Measurements from ENCODE around the gene SAPCD1. TPM values are rescaled to one million over a fixed set of nuclear protein-coding genes. Genes with fewer than 3 reads are reported as not detected.
A peak's percentile ranks its signal among the peaks of the same experiment; 100 is the strongest.

SAPCD1 gene
- 1 to 10 TPM; 1.7 to 8.9 TPM for total RNA-seq

DNA sequence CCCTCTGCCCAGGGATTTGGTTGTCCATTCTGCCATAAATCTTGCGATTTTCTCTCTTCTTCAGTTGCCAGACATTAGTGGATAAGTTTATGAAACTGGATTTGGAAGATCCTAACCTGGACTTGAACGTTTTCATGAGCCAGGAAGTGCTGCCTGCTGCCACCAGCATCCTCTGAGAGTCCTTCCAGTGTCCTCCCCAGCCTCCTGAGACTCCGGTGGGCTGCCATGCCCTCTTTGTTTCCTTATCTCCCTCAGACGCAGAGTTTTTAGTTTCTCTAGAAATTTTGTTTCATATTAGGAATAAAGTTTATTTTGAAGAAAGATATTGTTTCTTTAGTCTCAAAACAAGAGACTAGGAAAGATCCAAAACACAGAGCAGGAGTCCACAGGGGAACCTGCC is at the start of gene SAPCD1:
Gene SAPCD1 (plus strand): TSS at position 301 of the 400 bp plus-strand sequence. CDS start 399 bp downstream, outside the sequence.
- Histone ChIP-seq H3K36me3 (no peaks in the 10 kb centered on the region), H3K9ac (ENCODE audit: low read depth in 2 of 2, low read length in 2 of 2) (no peak within 1 kb of the TSS)
- intact Hi-C loops (cut with DNase I) = loop anchor here (10.0 kb wide), 1 partner anchor 192 kb away; the partner anchor contains the start of genes NELFE and SKIC2

GRCh38 chr6:31713465-31713864 is 49.0 kb upstream of the SAPCD1 start:
- Histone ChIP-seq H3K36me3 (no peaks in the 10 kb centered on the region), H3K27ac (no peak overlapping the region), H3K9me3 (no peaks in the 10 kb centered on the region), H3K9ac (ENCODE audit: low read depth in 2 of 2, low read length in 2 of 2) (peak overlapping the region in 1 of 2 donors; percentile 69), H3K27me3 (no peaks in the 10 kb centered on the region), H3K4me3 (no peak overlapping the region), H3K4me1 (peaks cover 5% of the 10 kb centered on the region)
- intact Hi-C loops (cut with DNase I) = no loop called here
- no peak for TF ChIP-seq CTCF (IDR thresholded peaks at IDR 0.05)
- DNase-seq = no peak

More for the DNA sequence above, at the start of gene SAPCD1:
- no peak within 1 kb of the TSS for H3K4me3 ChIP-seq
- H3K27ac ChIP-seq = no peak within 1 kb of the TSS
- H3K27me3 ChIP-seq = no peaks in the 10 kb centered on the region
- no peak for TF ChIP-seq CTCF (IDR thresholded peaks at IDR 0.05)
- no peaks in the 10 kb centered on the region for H3K4me1 ChIP-seq
- H3K9me3 ChIP-seq = no peaks in the 10 kb centered on the region
- DNase-seq = no peak

DNA sequence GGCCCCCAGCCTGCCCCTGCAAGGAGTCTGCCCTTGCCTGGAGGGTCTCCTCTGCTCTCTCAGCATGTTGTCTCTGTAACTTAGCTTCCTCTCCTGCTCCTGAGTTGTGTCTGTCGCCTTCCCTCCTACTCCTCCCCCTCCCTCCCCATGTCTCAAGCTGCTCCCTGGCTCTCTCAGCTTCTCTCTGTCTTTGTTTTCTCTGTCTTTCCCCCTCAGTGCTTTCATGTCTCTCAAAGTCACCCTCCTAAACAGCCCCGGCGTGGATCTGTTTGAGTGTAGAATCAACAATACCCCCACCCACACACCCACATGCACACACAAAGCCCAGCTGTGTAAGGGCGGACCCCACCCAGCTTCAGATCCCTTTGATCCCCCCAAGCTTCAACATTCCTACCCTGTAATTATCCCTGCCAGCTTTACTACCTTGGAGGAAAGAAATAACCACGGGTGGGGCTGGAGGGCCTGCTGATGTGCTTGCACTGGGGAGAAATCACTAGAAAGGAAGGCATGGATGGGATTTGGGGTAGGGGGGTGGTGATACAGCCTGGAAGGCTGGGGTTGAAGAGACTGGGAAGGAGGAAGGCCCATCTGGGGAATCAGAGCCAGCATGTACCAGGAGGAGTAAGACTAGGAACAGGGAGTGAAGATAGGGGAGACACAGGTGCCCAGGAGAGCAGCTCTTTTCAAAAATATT is 48.3 kb upstream of the SAPCD1 start:
- Histone ChIP-seq H3K4me3 (no peak overlapping the region), H3K4me1 (peaks cover 5% of the 10 kb centered on the region), H3K36me3 (no peaks in the 10 kb centered on the region), H3K27me3 (no peaks in the 10 kb centered on the region), H3K9me3 (no peaks in the 10 kb centered on the region), H3K9ac (ENCODE audit: low read depth in 2 of 2, low read length in 2 of 2) (peak overlapping the region in 1 of 2 donors; percentile 69), H3K27ac (no peak overlapping the region)
- no peak for DNase-seq
- intact Hi-C loops (cut with DNase I) = no loop called here
- no peak for TF ChIP-seq CTCF (IDR thresholded peaks at IDR 0.05)

DNA sequence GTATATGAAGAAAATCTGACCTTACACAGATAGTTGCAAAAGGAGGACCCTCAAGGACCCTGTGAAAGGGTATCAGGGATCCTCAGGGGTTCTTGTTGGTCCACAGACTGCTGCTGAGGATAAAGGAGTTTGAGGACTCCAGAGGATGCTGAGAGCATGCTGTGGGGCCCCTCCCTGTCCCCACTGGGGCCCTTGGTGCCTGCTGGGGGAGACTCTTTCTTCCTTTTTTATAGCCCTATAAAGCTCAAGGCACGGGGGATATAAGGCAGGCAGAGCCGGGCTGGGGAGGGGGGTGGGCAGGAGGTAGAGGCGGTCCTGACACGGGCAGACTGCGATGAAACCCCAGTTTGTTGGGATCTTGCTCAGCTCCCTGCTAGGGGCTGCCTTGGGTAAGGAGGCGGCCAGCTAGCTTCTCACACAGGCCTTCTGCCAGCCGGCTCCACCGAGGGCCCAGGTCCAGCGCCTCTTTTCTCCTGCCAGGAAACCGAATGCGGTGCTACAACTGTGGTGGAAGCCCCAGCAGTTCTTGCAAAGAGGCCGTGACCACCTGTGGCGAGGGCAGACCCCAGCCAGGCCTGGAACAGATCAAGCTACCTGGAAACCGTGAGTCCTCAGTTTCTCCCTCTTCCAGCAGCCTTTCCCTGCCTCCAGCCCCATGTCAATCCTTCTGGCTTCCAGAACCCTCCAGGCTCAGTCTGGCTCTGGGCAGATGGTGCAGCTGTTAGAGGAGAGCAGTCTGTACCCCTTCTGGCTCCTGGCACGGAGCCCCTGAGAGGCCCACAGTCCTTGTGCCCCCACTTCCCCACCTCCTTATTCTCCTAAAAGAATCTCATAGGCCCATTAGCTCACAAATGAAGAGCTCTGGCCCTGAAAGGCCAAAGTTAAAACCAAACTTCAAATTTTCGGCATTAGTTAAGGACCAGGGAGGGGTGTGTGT is 47.2 kb upstream of the SAPCD1 start, which contains the start of gene LY6G6D:
Gene LY6G6D (plus strand): TSS at position 327 of the 937 bp plus-strand sequence. CDS start 8 bp downstream, at position 335.
- H3K4me3 ChIP-seq = no peak within 1 kb of the TSS
- no peak for TF ChIP-seq CTCF (IDR thresholded peaks at IDR 0.05)
- no peaks in the 10 kb centered on the region for H3K27me3 ChIP-seq
- peak within 1 kb of the TSS in 1 of 2 donors; percentile 69 for H3K9ac ChIP-seq (ENCODE audit: low read depth in 2 of 2, low read length in 2 of 2)
- DNase-seq = no peak
- H3K27ac ChIP-seq = no peak within 1 kb of the TSS
- intact Hi-C loops (cut with DNase I) = no loop called here
- H3K4me1 ChIP-seq = peaks cover 5% of the 10 kb centered on the region
- H3K9me3 ChIP-seq = no peaks in the 10 kb centered on the region
- no peaks in the 10 kb centered on the region for H3K36me3 ChIP-seq

DNA sequence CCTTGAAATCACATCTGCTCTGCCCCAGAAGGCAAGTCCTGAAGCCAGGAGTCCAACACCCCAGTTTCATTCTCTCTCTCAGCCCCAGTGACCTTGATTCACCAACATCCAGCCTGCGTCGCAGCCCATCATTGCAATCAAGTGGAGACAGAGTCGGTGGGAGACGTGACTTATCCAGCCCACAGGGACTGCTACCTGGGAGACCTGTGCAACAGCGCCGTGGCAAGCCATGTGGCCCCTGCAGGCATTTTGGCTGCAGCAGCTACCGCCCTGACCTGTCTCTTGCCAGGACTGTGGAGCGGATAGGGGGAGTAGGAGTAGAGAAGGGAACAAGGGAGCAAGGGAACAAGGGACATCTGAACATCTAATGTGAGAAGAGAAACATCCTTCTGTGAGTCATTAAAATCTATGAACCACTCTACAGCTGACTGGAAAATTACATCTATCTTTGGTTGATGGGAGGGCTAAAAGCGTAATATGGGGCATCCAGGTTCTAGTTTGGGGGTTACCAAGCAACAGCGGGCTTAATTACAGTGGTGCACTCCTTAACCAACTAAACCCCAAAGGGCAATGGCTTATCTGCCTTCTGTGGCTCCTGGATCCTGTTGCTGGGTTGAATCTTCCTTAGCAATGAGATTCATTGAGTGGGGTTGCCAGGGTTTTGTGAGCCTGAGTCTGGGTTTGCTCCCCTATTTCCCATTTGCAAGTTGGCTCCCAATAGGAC is 44.8 kb upstream of the SAPCD1 start:
- H3K36me3 ChIP-seq = no peaks in the 10 kb centered on the region
- H3K4me3 ChIP-seq = no peak overlapping the region
- DNase-seq = no peak
- no peak overlapping the region for H3K27ac ChIP-seq
- no peak overlapping the region for H3K9ac ChIP-seq (ENCODE audit: low read depth in 2 of 2, low read length in 2 of 2)
- peaks cover 5% of the 10 kb centered on the region for H3K4me1 ChIP-seq
- no peaks in the 10 kb centered on the region for H3K27me3 ChIP-seq
- no peaks in the 10 kb centered on the region for H3K9me3 ChIP-seq
- no peak for TF ChIP-seq CTCF (IDR thresholded peaks at IDR 0.05)
- intact Hi-C loops (cut with DNase I) = no loop called here
